Spleen (tissue), 7 donors: ENCODE measurements around the gene TOR4A.

Experiments used
- POLR2A ChIP-seq, 3 donors: fragments of 450-650 bp; IDR thresholded peaks; one replicate each; pipeline ENCODE4 v1.5.1; 2017; ENCODE audit warnings: antibody characterized with exemption in 3 of 3, mild to moderate bottlenecking in 1 of 3
- POLR2AphosphoS5 ChIP-seq, 3 donors: sonication (generic); formaldehyde crosslinking; IDR thresholded peaks; one replicate each; pipeline ENCODE4 v1.5.1; 2017; ENCODE audit warnings: antibody characterized with exemption in 3 of 3
- TF ChIP-seq, protein P1 (sequence below), 11 experiments: fragments of 200-600 bp in 7 of 11; fragments of 450-650 bp in 4 of 11; sonication (generic) in 4 of 11; IDR thresholded peaks in 8 of 11; conservative IDR thresholded peaks in 3 of 11; 1 replicate in 7 of 11; 2 replicates in 4 of 11; pipeline versions ENCODE4 v1.4.0 to v1.8.0; 2016 to 2021; ENCODE audit warnings: antibody characterized with exemption in 11 of 11, inconsistent platforms in 4 of 11, mild to moderate bottlenecking in 1 of 11
- donor health status: DM: no; HTN: no; CAD: no; lungs with moderate emphysema.
- donor health status: DM: no; HTN: no; CAD: no.
- donor health status: DM: no; HTN: no; CAD: no.

DNA sequence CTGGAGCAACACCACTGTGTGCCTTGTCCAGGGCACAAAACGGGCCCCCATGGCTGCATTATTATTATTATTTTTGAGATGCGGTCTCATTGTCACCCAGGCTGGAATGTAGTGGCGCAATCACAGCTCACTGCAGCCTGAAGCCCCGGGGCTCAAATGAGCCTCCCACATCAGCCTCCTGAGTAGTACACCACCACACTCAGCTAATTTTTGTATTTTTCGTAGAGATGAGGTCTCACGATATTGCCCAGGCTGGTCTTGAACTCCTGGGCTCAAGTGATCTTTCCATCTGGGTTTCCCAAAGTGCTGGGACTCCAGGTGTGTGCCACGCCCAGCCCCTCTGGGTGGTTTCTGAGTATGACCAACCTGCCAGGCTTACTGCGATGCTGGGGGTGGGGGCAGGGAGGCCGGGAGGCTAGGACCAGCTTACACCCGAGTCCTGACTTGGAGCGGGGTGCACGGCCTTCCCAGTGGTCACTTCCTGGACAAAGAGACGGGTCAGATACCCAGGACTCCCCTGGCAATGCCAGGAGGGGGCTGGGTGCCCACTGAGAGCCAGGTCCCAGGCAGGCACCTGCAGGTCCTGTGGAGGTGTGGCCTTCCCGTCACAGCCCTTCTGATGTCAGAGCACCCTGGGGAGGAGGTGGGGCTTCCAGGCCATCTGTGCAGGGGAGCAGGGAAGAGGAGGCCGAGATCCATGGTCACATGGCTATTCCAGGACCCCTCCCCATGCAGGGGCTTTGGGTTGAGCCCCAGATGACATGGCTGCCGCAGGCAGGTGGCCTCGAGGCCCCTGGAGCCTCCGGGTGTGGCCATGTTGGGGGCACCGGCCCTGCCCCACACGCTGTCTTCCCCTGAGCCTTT is 32.9 kb downstream of the TOR4A start:
- TF ChIP-seq, protein P1, sequence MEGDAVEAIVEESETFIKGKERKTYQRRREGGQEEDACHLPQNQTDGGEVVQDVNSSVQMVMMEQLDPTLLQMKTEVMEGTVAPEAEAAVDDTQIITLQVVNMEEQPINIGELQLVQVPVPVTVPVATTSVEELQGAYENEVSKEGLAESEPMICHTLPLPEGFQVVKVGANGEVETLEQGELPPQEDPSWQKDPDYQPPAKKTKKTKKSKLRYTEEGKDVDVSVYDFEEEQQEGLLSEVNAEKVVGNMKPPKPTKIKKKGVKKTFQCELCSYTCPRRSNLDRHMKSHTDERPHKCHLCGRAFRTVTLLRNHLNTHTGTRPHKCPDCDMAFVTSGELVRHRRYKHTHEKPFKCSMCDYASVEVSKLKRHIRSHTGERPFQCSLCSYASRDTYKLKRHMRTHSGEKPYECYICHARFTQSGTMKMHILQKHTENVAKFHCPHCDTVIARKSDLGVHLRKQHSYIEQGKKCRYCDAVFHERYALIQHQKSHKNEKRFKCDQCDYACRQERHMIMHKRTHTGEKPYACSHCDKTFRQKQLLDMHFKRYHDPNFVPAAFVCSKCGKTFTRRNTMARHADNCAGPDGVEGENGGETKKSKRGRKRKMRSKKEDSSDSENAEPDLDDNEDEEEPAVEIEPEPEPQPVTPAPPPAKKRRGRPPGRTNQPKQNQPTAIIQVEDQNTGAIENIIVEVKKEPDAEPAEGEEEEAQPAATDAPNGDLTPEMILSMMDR (IDR thresholded peaks at IDR 0.05 in 8 of 11, conservative IDR thresholded peaks at IDR 0.05 in 3 of 11) = no peak
- no peak for TF ChIP-seq POLR2A (IDR thresholded peaks at IDR 0.05)
- TF ChIP-seq POLR2AphosphoS5 (IDR thresholded peaks at IDR 0.05) = no peak
